Measurements from ENCODE around the gene EPB41.

DNA sequence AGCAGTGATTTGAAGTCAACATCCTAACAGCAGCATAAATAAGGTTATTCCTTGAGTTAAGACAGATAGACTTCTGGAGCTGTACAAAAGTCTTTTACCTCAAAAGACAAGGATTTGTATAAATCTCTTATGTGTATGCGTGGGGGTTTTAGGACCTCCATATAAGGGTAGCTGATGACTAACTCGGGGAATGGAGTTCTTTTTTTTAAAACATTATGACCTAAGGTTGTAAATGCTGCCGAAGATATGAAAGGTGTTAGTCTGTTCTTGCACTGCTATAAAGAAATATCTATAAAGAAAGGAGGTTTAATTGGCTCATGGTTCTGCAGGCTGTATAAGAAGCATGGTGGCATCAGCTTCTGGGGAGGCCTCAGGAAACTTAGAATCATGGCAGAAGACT, 90.4 kb downstream of the EPB41 start:
- TF ChIP-seq, protein P1, sequence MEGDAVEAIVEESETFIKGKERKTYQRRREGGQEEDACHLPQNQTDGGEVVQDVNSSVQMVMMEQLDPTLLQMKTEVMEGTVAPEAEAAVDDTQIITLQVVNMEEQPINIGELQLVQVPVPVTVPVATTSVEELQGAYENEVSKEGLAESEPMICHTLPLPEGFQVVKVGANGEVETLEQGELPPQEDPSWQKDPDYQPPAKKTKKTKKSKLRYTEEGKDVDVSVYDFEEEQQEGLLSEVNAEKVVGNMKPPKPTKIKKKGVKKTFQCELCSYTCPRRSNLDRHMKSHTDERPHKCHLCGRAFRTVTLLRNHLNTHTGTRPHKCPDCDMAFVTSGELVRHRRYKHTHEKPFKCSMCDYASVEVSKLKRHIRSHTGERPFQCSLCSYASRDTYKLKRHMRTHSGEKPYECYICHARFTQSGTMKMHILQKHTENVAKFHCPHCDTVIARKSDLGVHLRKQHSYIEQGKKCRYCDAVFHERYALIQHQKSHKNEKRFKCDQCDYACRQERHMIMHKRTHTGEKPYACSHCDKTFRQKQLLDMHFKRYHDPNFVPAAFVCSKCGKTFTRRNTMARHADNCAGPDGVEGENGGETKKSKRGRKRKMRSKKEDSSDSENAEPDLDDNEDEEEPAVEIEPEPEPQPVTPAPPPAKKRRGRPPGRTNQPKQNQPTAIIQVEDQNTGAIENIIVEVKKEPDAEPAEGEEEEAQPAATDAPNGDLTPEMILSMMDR (IDR thresholded peaks at IDR 0.05), result no peak
- TF ChIP-seq POLR2A (IDR thresholded peaks at IDR 0.05), result no peak

Measured in prostate gland (tissue), 2 donors.